Erythroblast (primary cell): ENCODE measurements around the gene MESP2.

Experiments
- GATA1 ChIP-seq: IDR thresholded peaks from 2 replicates; pipeline ENCODE4 v1.6.1; 2011; ENCODE audit warnings: low read depth, mild to moderate bottlenecking, control low read depth, low read length, moderate library complexity
- POLR2A ChIP-seq: IDR thresholded peaks from 2 replicates; pipeline ENCODE4 v1.6.1; 2011; ENCODE audit warnings: mild to moderate bottlenecking, low read length

DNA sequence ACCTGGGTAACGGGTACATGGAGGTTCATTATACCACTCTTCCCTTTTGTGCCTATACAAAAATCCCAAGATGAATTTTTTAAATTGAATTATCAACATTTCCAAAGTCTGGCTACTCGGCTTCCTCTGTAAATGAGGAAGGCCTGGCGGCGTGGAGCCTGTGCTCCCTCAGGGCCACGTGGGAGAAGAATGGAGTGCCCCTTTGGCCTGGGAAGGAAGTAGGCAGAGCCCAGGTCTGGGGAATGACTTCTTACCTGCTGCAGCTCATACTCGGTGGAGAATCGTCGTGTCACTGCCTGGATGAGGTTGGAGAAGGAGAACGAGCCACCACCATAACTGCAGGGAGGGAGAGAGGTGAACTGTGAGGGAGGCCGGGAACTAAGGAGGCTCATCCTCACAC lies 14.1 kb downstream of the MESP2 start:
- TF ChIP-seq POLR2A = no peak
- TF ChIP-seq GATA1 = no peak
